OCI-LY7 (cell line): Measurements from ENCODE around the gene GGCX. TPM values are rescaled to one million over a fixed set of nuclear protein-coding genes. Genes with fewer than 3 reads are reported as not detected.

Experiments used
- BruUV-seq: library from RNA; stranded (reverse); fragments of 400-500 nt; replicated peaks from 2 replicates; lab custom pipeline; 2021; lab: Mats Ljungman, UMichigan
- CTCF ChIA-PET: fragments of 300-600 bp; sonication (Branson Sonifier 250); formaldehyde crosslinking; loops from one replicate; lab custom pipeline; 2022; ENCODE audit warnings: antibody characterized with exemption; ENCODE audit not compliant: unreplicated experiment; lab: Charles Lee
- POLR2A ChIA-PET: fragments of 300-600 bp; sonication (Branson Sonifier 250); formaldehyde crosslinking; loops from one replicate; lab custom pipeline; 2022; ENCODE audit warnings: antibody characterized with exemption; lab: Charles Lee
- DNase-seq: peaks from one replicate; pipeline ENCODE4 v3.0.0-alpha.2; 2015; ENCODE audit warnings: low spot score
- H2AFZ ChIP-seq: fragments of 200-600 bp; sonication (generic), shearing (Covaris generic); 2 replicates; pipeline ENCODE4 v1.6.1; 2014; ENCODE audit warnings: mild to moderate bottlenecking, antibody characterized with exemption, low read length, moderate library complexity
- H3K27ac ChIP-seq: fragments of 200-600 bp; sonication (generic); 2 replicates; pipeline ENCODE4 v1.5.1; 2014; ENCODE audit warnings: mixed run types, low read depth, mild to moderate bottlenecking, moderate library complexity, low read length, inconsistent platforms; ENCODE audit not compliant: poor library complexity, severe bottlenecking
- H3K36me3 ChIP-seq: fragments of 200-600 bp; sonication (generic); 2 replicates; pipeline ENCODE4 v1.6.1; 2014; ENCODE audit warnings: mild to moderate bottlenecking, antibody characterized with exemption, low read length, moderate library complexity, mixed read lengths; ENCODE audit not compliant: insufficient read depth
- H3K4me1 ChIP-seq: fragments of 200-600 bp; sonication (generic); 2 replicates; pipeline ENCODE4 v1.5.1; 2014; ENCODE audit warnings: mild to moderate bottlenecking, low read length; ENCODE audit not compliant: insufficient read depth, poor library complexity, severe bottlenecking
- H3K4me2 ChIP-seq: fragments of 200-600 bp; sonication (generic); 2 replicates; pipeline ENCODE4 v1.6.1; 2014; ENCODE audit warnings: mild to moderate bottlenecking, low read length
- H3K4me3 ChIP-seq: fragments of 200-600 bp; sonication (generic); 2 replicates; pipeline ENCODE4 v1.5.1; 2014; ENCODE audit warnings: mild to moderate bottlenecking, low read depth, low read length; ENCODE audit not compliant: poor library complexity, severe bottlenecking
- H3K79me2 ChIP-seq: fragments of 200-600 bp; sonication (generic); 2 replicates; pipeline ENCODE4 v1.6.1; 2016; ENCODE audit warnings: low read depth, mild to moderate bottlenecking, low read length, moderate library complexity, mixed read lengths; ENCODE audit not compliant: insufficient read depth
- H3K9me2 ChIP-seq: fragments of 200-600 bp; sonication (generic); 2 replicates; pipeline ENCODE4 v1.6.1; 2016; ENCODE audit warnings: mild to moderate bottlenecking, low read length, mixed read lengths; ENCODE audit not compliant: insufficient read depth
- H3K9me3 ChIP-seq: fragments of 200-600 bp; sonication (generic); 2 replicates; pipeline ENCODE4 v1.6.1; 2014; ENCODE audit warnings: mild to moderate bottlenecking, mixed run types, low read length, mixed read lengths
- H4K20me1 ChIP-seq: fragments of 200-600 bp; sonication (generic); 2 replicates; pipeline ENCODE4 v1.6.1; 2014; ENCODE audit warnings: mild to moderate bottlenecking, antibody characterized with exemption, low read length, moderate library complexity, mixed read lengths; ENCODE audit not compliant: insufficient read depth
- EZH2phosphoT487 ChIP-seq: fragments of 200-600 bp; sonication (generic); IDR thresholded peaks from 2 replicates; pipeline ENCODE4 v1.6.1; 2018; ENCODE audit warnings: low read depth, borderline replicate concordance, mild to moderate bottlenecking, mixed run types, antibody characterized with exemption, low read length, moderate library complexity, mixed read lengths
- intact Hi-C: fragments of 100-400 bp; cut with micrococcal nuclease; formaldehyde crosslinking; loops from one replicate; pipeline ENCODE4 v1.10.0; 2022; ENCODE audit not compliant: unreplicated experiment
- total RNA-seq, 2 experiments: library from RNA; depleted of rRNA in 1 of 2; stranded (reverse); fragments of >200 nt in 1 of 2; shearing (Covaris generic) in 1 of 2; gene quantifications; 2 replicates each; pipeline ENCODE4 v1.2.3, GENCODE V29; 2014 to 2022
- TF ChIP-seq, protein P1 (sequence below): fragments of 200-600 bp; sonication (generic); conservative IDR thresholded peaks from 2 replicates; pipeline ENCODE4 v1.5.1; 2014; ENCODE audit warnings: mild to moderate bottlenecking, antibody characterized with exemption, low read length, moderate library complexity, mixed read lengths

GGCX gene
- total RNA-seq, 2 experiments from 2014 or later: 32.5 to 33.3 TPM

DNA sequence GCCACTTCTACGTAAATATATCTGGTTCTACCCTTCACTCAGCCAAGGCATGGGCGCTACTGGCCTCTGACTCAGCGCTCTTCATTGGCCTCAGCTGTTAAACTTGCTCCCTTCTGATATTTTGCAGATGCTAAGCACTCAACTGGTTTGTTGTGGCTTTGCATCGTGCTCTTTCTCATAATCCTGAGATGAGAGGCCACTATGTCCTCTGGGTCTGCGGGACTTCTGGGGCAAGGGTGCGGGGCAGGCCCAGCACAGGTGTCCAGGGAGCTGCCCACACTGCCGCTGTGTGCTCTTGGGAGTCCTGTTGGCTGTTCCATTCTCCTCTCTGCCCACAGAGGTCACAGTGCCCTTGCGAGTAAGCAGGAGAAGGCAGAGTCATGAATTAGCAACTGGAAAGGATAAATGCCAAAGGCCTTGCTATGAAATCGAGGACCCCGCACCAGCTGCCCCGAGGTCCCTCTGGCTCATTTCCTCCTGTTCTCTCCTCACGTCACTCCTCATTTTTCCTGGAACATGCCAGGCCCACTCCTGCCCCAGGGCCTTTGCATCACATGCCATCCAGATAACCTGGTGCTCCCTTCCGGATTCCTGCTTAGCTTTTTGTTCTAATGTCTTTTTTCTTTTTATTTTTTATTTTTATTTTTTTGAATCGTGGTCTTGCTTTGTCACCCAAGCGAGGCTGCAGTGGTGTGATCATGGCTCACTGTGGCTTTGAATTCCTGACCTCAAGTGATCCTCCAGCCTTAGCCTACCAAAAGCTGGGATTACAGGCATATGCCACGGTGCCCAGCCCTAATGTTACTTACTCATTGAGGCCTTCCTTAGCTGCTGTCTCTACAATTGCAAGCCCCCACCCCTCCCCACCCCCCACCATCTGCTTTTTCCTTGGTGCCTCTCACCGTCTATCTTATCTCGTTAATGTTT is 57.2 kb downstream of the GGCX start:
- intact Hi-C loops: loop anchor here (5.0 kb wide), 1 partner anchor 37 kb away; no protein-coding TSS in a partner anchor
- POLR2A ChIA-PET: no interaction called here
- Histone ChIP-seq H3K9me3 (no peaks in the 10 kb centered on the region), H3K27ac (no peak overlapping the region), H3K4me3 (no peak overlapping the region), H3K79me2 (no peaks in the 10 kb centered on the region), H3K9me2 (no peaks in the 10 kb centered on the region), H3K4me2 (no peak overlapping the region), H2AFZ (no peak overlapping the region), H3K4me1 (no peaks in the 10 kb centered on the region), H4K20me1 (no peaks in the 10 kb centered on the region), H3K36me3 (no peaks in the 10 kb centered on the region)
- BruUV-seq: no TSS peak
- CTCF ChIA-PET: interaction anchor here (0.5 kb wide), 1 partner anchor 96 kb away, joined by 4 read pairs; no protein-coding TSS in a partner anchor
- TF ChIP-seq EZH2phosphoT487: no peak
- TF ChIP-seq, protein P1, sequence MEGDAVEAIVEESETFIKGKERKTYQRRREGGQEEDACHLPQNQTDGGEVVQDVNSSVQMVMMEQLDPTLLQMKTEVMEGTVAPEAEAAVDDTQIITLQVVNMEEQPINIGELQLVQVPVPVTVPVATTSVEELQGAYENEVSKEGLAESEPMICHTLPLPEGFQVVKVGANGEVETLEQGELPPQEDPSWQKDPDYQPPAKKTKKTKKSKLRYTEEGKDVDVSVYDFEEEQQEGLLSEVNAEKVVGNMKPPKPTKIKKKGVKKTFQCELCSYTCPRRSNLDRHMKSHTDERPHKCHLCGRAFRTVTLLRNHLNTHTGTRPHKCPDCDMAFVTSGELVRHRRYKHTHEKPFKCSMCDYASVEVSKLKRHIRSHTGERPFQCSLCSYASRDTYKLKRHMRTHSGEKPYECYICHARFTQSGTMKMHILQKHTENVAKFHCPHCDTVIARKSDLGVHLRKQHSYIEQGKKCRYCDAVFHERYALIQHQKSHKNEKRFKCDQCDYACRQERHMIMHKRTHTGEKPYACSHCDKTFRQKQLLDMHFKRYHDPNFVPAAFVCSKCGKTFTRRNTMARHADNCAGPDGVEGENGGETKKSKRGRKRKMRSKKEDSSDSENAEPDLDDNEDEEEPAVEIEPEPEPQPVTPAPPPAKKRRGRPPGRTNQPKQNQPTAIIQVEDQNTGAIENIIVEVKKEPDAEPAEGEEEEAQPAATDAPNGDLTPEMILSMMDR: no peak
- no peak for DNase-seq

DNA sequence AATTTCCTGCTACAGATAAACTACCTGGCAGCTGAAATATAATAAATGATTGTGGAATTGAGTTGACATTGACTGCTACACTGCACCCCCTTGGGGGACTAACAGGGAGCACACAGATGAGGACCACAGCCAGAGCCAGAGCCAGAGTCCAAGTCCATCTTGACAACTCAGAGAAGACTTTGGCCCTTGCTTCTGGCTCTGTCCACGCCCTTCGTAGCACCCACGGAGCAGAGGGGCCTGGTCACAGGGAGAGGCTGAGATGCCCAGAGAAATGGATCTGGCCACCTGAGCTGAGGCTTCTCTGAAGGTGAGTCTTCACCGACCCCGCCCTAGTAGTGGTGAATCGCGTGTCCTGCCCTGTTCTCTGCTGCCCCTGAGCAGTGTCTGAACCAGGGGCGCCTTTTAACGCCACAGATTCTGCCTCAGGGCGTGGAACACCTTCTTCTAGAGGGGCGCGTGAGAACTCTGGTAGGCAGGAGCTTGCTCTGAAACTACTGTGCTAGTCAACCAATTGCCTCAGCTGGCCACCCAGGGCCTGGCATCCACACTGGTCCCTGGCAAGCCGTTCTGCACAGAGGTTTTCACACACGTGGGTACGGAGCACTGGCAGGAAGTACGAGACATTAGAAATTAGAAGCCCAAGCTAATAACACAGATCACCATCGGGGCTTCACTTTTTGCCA is 58.0 kb downstream of the GGCX start:
- no TSS peak for BruUV-seq
- no peak for TF ChIP-seq EZH2phosphoT487
- TF ChIP-seq, protein P1: no peak
- no peaks in the 10 kb centered on the region for H3K36me3 ChIP-seq
- H3K4me3 ChIP-seq: no peak overlapping the region
- no peak overlapping the region for H3K4me2 ChIP-seq
- no peaks in the 10 kb centered on the region for H3K9me2 ChIP-seq
- CTCF ChIA-PET: interaction anchor here (0.5 kb wide), 1 partner anchor 95 kb away, joined by 4 read pairs; no protein-coding TSS in a partner anchor
- POLR2A ChIA-PET: no interaction called here
- no peaks in the 10 kb centered on the region for H3K4me1 ChIP-seq
- H2AFZ ChIP-seq: no peak overlapping the region
- H3K79me2 ChIP-seq: no peaks in the 10 kb centered on the region
- DNase-seq: no peak
- intact Hi-C loops: loop anchor here (5.0 kb wide), 1 partner anchor 36 kb away; no protein-coding TSS in a partner anchor
- no peak overlapping the region for H3K27ac ChIP-seq
- no peaks in the 10 kb centered on the region for H4K20me1 ChIP-seq
- no peaks in the 10 kb centered on the region for H3K9me3 ChIP-seq
